Measurements from ENCODE around the gene SLC24A3. TPM values are rescaled to one million over a fixed set of nuclear protein-coding genes. Genes with fewer than 3 reads are reported as not detected.

The SLC24A3 gene
- total RNA-seq, 1 experiment from 2014 or later = 0.14 TPM

GRCh38 chr20:19244291-19244690 is 31.8 kb downstream of the SLC24A3 start:
- Mint-ChIP-seq H3K27me3 (ENCODE audit: insufficient read depth, unreplicated experiment) (peaks cover under 1% of the 10 kb centered on the region), H3K36me3 (ENCODE audit: insufficient read depth, unreplicated experiment) (no peaks in the 10 kb centered on the region), H3K27ac (ENCODE audit: unreplicated experiment) (peak overlapping the region; percentile 11), H3K4me3 (ENCODE audit: unreplicated experiment) (no peak overlapping the region), H3K4me1 (ENCODE audit: low read depth, unreplicated experiment) (peaks cover 8% of the 10 kb centered on the region), H3K9me3 (ENCODE audit: unreplicated experiment) (no peaks in the 10 kb centered on the region)
- H3K36me3 ChIP-seq (ENCODE audit: control insufficient read depth, insufficient read depth, low read length) = no peaks in the 10 kb centered on the region
- no peaks in the 10 kb centered on the region for H3K4me1 ChIP-seq
- TF ChIP-seq CTCF (IDR thresholded peaks at IDR 0.05; ENCODE audit: insufficient read depth in 1 of 2, low read depth in 1 of 2, low read length in 1 of 2, severe bottlenecking in 1 of 2, unreplicated experiment in 1 of 2) = no peak
- H3K27me3 ChIP-seq (replicated peaks; ENCODE audit: control insufficient read depth, insufficient read depth, low read length) = no peaks in the 10 kb centered on the region; the same call in 1 of the 2 replicates
- ChIA-PET POLR2A (no interaction called here), CTCF (no interaction called here)
- no peaks in the 10 kb centered on the region for H3K9me3 ChIP-seq
- BruUV-seq (replicated peaks) = no TSS peak
- DNase-seq = peak; percentile 21 to 65
- no peak overlapping the region for H3K4me3 ChIP-seq (ENCODE audit: low read depth, low read length)
- intact Hi-C loops (cut with micrococcal nuclease; ENCODE audit: unreplicated experiment) = no loop called here

- H3K27ac Mint-ChIP-seq (ENCODE audit: unreplicated experiment) = no peak overlapping the region
- intact Hi-C loops (cut with micrococcal nuclease; ENCODE audit: unreplicated experiment) = no loop called here
Measured at GRCh38 chr20:19249106-19249879, 36.9 kb downstream of the SLC24A3 start.

GRCh38 chr20:19250346-19250745 is 37.9 kb downstream of the SLC24A3 start:
- Histone ChIP-seq H3K9me3 (no peaks in the 10 kb centered on the region), H3K27me3 (replicated peaks; ENCODE audit: control insufficient read depth, insufficient read depth, low read length) (no peaks in the 10 kb centered on the region), H3K4me3 (ENCODE audit: low read depth, low read length) (no peak overlapping the region), H3K36me3 (ENCODE audit: control insufficient read depth, insufficient read depth, low read length) (no peaks in the 10 kb centered on the region), H3K4me1 (0 out of 2 replicates have a peak, but pooled peaks cover 9% of the 10 kb centered on the region)
- intact Hi-C loops (cut with micrococcal nuclease; ENCODE audit: unreplicated experiment) = no loop called here
- H3K4me1 Mint-ChIP-seq (ENCODE audit: low read depth, unreplicated experiment) = peaks cover 11% of the 10 kb centered on the region
- H3K36me3 Mint-ChIP-seq (ENCODE audit: insufficient read depth, unreplicated experiment) = no peaks in the 10 kb centered on the region
- H3K27ac Mint-ChIP-seq (ENCODE audit: unreplicated experiment) = no peak overlapping the region
- H3K4me3 Mint-ChIP-seq (ENCODE audit: unreplicated experiment) = no peak overlapping the region
- no peak for DNase-seq
- H3K27me3 Mint-ChIP-seq (ENCODE audit: insufficient read depth, unreplicated experiment) = peaks cover 3% of the 10 kb centered on the region
- no TSS peak for BruUV-seq (replicated peaks)
- POLR2A ChIA-PET = no interaction called here
- TF ChIP-seq CTCF (IDR thresholded peaks at IDR 0.05; ENCODE audit: insufficient read depth in 1 of 2, low read depth in 1 of 2, low read length in 1 of 2, severe bottlenecking in 1 of 2, unreplicated experiment in 1 of 2) = no peak
- CTCF ChIA-PET = no interaction called here
- H3K9me3 Mint-ChIP-seq (ENCODE audit: unreplicated experiment) = no peaks in the 10 kb centered on the region

More at GRCh38 chr20:19249106-19249879, 36.9 kb downstream of the SLC24A3 start:
- no TSS peak for BruUV-seq (replicated peaks)
- H3K4me3 ChIP-seq (ENCODE audit: low read depth, low read length) = no peak overlapping the region
- DNase-seq = no peak
- H3K4me1 ChIP-seq = 0 out of 2 replicates have a peak, but pooled peaks cover 9% of the 10 kb centered on the region
- H3K9me3 Mint-ChIP-seq (ENCODE audit: unreplicated experiment) = no peaks in the 10 kb centered on the region
- H3K9me3 ChIP-seq = no peaks in the 10 kb centered on the region
- peak; percentile 15 to 28 for TF ChIP-seq CTCF (IDR thresholded peaks at IDR 0.05; ENCODE audit: insufficient read depth in 1 of 2, low read depth in 1 of 2, low read length in 1 of 2, severe bottlenecking in 1 of 2, unreplicated experiment in 1 of 2)
- CTCF ChIA-PET = interaction anchor here (0.7 kb wide), 1 partner anchor 345 kb away, joined by 3 read pairs; no protein-coding TSS in a partner anchor
- no peaks in the 10 kb centered on the region for H3K36me3 ChIP-seq (ENCODE audit: control insufficient read depth, insufficient read depth, low read length)
- H3K36me3 Mint-ChIP-seq (ENCODE audit: insufficient read depth, unreplicated experiment) = no peaks in the 10 kb centered on the region
- H3K27me3 ChIP-seq (replicated peaks; ENCODE audit: control insufficient read depth, insufficient read depth, low read length) = no peaks in the 10 kb centered on the region
- no peak overlapping the region for H3K4me3 Mint-ChIP-seq (ENCODE audit: unreplicated experiment)
- POLR2A ChIA-PET = no interaction called here
- H3K4me1 Mint-ChIP-seq (ENCODE audit: low read depth, unreplicated experiment) = peaks cover 15% of the 10 kb centered on the region
- H3K27me3 Mint-ChIP-seq (ENCODE audit: insufficient read depth, unreplicated experiment) = peaks cover 3% of the 10 kb centered on the region
